Activated T-cell treated with anti-CD3 and anti-CD28 coated beads for 24 hours (primary cell): ENCODE measurements around the gene CLEC2L.
"Not testable (repeated sequence)": the region's sequence is repeated elsewhere in the genome, so short reads cannot be mapped to it uniquely, and the experiment has no call there.

Source experiments
- DNase-seq: peaks from one replicate; pipeline ENCODE4 v3.0.0-alpha.2; 2020; ENCODE audit warnings: low read depth

The CLEC2L gene

DNA sequence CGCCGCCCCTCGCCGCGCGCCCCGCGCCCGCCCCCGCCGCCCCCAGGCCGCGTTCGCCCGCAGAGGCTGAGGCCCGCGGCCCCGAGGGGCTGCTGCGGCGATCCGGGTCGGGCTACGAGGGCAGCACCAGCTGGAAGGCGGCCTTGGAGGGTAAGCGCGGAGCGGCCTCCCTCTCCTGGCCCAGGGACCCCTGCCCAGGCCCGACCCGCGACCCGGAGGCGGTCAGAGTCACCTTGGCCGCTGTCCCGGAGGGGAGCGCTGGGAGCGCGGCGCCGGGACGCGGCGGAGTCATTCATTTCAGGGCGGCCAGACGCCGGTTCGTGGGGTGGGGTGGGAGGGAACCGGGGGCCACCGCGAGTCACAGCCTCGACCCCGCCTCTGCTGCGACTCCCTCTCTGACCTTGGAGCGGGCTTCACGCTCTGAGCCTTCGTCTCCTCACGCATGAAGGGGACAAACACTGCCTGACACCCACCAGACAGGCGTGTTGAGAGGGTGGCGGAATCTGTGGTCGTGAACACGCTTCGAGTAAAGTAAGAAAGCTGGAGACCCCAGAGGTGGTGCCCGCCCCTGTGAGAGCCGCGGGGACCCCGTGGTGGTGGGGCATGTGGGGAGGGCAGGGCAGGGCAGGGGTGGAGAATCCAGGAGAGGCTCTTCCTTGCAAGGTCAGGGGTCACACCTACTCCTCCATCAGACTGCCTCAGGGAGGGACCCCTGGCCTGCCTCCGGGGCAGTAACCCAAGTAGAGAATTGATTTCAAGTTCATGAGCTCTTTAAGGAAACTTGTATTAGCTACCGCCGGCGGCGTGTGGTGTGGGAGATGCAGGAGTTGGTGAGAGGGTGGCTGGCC is 707 bp downstream of the CLEC2L start:
- no peak for DNase-seq

DNA sequence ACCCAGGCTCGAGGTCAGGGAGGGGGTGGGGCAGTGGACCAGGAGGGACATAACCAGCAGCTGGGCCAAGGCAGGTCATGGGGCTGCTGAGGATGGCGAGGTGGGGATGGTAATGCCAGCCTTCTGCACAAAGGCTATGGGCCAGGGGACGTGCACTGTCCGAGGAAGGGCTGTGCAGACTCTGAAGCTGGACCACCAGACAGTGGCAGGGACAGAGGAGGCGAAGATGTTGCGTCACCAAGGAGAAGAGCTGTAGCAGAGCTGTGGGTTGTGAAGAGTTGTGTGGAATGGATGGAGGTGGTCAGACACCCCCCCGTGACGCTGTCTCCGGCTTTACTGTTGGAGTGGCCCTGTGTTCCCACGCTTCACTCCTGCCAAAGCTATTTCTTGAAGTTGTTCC is 1.8 kb downstream of the CLEC2L start:
- no peak for DNase-seq

DNA sequence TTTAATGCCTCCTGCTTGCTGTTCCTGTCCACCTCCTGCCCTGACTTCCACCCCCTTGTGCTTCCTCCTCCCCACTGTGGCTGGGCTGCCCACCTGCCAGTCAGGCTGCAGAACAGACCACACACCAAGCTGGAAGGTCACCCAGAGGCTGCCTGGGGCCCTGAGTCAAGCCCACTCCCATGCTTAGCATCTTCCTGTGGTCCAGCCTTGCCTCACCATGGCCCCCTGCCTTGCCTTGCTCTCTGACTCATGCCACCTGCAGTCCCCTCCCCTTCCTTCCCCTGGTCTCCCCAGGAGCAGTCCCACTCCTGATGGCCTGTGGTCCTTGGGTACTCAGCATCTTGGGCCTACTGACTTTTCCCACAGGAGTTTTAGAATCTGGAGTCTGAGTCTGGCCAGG is 2.3 kb downstream of the CLEC2L start:
- no peak for DNase-seq

DNA sequence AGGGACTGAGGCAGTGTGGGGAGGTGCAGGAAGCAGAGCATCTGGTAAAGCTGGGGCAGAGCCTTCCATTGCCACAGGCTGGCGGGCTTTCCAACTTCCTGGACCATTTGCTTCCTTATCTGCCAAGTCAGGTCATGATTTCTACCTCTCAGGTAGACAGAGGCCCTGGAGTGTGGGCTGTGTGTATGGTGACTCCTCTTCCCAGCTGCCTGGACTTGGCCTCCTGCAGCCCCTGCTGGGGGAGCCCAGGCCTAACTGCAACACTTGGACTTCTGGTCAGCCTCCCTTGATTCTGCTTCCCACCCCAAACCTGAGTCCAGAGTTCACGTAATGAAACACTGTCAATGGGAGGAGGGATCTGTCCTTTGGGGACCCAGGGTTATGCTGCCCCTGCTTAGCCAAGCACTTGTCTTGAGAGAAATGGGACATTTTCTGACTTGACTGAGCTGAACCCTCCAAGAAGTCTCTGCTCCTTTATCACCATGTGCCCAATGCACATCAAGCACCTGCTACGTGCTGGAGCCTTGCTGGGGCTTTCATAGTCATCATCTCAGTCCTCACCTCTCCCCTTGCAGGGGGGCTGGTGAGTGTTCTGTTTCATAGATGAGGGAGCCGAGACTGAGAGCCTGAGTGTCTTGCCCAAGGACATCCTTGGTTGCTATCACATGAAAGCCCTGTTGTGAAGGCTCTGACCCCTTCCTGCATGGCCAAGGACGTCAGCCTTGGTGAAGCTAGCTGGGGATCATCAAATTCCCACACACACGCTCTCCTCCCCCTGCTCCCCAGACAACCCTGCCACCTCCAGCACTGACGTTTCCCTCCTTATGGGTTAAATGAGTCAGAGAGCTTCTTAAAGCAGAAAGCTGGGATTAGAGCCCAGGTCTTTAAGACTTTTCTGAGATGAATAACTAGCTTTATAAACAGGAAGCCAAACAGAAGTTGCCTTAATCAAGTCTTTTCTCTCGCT is 3.4 kb downstream of the CLEC2L start:
- DNase-seq = no peak

DNA sequence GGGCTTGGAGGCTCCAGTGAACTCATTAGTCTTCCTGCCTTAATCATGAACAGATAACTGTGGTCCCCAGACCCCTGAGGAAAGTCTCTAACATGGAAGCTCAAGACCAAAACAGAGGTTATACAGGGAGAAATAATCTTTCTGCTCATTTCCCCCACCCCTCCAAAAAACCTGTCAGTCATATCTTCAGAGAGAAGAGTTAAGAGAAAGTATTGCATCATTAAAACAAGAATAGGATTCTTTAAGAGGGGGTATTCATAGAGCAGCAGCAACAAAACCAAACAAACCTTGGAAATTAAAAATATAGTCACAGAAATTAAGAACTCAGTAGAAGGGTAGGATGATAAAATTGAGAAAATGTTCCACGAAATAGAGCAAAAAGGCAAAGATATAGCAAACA is 7.6 kb downstream of the CLEC2L start:
- no peak for DNase-seq

GRCh38 chr7:139532636-139533155 is 9.2 kb downstream of the CLEC2L start:
- no peak for DNase-seq

GRCh38 chr7:139534096-139534495 is 10.6 kb downstream of the CLEC2L start:
- DNase-seq = no peak

DNA sequence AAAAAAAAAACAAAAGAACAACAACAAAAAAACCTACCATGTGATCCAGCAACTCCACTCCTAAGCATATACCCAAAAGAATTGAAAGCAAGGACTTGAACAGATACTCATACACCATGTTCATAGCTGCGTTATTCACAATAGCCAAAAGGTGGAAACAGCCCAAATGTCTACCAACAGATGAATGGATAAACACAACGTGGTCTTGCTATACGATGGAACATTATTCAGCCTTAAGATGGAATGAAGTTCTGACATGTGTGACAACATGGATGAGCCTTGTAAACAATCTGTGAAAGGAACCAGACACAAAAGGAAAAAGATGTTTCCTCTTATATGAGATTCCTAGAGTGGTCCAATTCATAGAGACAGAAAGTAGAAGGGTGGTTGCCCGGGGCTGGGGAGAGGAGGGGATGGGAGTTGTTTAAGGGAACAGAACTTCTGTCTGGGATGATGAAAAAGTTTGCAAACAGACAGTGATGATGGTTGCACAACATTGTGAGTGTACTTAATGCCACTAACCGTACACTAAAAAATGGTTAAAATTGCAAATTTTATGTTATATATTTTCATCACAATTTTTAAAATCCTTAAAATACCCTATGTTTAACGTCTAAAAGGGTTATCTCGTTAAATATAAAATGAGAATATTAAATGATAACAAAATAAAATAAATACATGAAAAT is 11.6 kb downstream of the CLEC2L start:
- no peak for DNase-seq

DNA sequence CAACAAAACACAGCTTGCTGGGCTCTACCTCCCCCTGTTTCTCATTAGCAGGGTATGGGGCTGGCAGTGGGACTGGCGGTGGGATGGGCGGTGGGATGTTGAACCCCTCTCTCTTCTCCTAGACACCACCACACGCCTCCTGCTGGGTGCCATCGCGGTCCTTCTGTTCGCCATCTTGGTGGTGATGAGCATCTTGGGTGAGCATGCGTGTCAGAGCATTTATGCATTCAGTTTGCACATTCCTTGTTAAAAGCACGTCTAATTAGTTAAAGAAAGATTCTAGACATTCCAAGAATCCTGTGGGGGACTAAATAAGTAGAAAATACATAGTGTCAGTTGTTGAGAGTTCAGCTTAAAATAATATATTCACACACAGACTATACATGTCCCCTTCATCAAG is 12.7 kb downstream of the CLEC2L start:
- DNase-seq = no peak

DNA sequence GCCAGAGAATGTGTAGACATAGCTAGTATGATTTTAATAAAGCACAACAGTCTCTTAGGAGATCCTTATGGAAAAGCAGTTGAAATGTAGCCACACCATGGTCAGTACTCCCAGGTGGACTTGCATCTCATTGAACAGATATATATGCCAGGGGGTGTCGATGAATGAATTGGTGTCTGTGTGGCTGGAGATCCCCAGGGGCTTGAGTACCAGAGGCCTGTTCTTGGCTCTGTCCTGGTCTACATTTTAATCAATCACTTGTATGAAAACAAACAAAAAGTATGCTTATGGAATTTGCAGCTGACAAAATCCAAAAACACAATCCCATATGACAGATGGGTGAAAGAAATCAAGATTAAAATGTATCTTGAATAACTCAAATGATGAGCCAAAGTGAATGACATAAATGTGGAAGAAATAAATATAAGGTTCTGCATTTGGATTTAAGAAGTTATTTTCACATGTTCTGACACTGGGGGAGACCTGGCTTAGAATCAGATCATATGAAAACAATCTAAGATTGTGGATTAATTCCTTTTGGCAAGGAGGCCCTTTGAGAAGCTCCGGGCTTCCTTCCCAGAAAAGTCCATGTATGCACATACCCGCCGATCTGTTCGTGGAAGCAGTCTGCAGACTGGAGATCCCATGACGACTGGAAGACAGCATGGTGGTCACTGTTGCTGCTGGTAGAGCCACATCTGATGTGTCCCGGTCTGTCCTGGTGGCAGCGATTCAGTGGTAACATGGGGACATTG is 15.6 kb downstream of the CLEC2L start:
- DNase-seq = no peak

- DNase-seq = no peak
Measured at GRCh38 chr7:139540203-139540602, 16.7 kb downstream of the CLEC2L start.

DNA sequence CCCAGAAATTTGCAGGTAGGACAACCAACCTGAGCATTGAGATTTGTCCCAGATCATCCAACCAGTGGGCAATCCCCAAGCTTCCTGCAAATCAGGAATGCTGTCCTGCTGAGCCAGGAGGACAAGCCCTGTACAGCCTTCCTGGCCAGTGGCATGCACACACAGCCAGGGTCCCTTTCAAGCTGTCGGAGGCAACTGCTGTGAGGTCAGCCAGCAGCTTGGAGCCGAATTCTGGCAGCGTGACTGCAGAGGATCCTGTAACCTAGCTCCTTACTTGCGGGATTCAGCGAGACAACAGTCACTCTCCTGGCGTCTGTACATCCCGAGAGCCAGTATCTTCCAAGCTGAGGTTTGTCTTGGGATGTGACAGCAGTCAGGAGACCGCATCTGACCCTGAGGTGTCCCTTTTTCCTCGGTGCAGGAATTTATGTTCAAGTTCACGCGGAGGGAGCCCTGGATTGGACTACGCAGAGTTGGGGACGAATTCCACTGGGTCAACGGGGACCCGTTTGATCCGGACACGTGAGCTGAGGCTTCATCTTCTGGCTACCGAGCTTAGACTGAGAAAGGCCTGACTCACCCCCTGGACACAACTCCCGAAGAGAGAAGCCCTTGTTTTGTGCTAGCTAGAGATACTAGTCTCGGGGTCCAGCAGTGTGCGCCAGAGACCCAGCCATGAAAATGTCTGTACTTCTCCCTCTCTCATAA is 18.3 kb downstream of the CLEC2L start:
- no peak for DNase-seq

- no peak for DNase-seq
Measured at GRCh38 chr7:139542308-139543151, 19.0 kb downstream of the CLEC2L start.

DNA sequence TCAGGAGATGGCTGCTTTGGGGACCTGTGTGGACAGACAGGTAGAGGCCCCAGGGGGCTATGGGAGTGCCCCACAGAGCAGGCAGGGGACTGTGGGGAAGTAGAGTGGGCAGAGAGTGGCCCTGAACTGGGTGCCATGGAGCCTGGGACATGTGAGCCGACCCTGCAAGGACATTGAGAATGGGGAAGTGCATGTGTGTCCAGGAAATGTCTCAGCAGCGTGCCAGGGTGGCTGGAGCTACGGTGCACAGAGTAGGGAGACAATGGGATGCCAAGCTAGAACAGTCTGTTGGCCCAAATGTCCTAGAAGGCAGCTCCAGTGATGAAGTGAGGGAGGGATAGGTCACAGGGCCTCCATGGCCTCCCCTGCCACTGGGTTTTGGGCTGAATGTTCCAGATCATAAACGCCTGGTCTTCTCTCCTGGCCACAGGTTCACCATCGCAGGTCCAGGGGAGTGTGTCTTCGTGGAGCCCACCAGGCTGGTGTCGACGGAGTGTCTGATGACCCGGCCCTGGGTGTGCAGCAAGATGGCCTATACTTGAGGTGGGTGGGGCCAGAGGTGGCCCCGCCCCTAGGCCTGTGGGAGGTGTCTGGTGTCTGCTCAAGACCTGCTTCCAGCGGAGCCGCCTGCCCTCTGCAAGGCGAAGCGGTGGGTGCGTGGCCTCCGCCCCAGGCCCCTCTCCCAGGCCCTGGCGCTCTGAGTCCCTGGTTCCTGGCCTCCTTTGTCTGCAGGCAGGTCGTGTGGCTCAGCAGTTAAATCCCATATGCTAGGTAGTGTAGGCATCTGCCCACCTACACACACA is 20.5 kb downstream of the CLEC2L start:
- DNase-seq = no peak

GRCh38 chr7:139544645-139545044 is 21.2 kb downstream of the CLEC2L start:
- no peak for DNase-seq

- no peak for DNase-seq
Measured at GRCh38 chr7:139548302-139549028, 25.0 kb downstream of the CLEC2L start.

DNA sequence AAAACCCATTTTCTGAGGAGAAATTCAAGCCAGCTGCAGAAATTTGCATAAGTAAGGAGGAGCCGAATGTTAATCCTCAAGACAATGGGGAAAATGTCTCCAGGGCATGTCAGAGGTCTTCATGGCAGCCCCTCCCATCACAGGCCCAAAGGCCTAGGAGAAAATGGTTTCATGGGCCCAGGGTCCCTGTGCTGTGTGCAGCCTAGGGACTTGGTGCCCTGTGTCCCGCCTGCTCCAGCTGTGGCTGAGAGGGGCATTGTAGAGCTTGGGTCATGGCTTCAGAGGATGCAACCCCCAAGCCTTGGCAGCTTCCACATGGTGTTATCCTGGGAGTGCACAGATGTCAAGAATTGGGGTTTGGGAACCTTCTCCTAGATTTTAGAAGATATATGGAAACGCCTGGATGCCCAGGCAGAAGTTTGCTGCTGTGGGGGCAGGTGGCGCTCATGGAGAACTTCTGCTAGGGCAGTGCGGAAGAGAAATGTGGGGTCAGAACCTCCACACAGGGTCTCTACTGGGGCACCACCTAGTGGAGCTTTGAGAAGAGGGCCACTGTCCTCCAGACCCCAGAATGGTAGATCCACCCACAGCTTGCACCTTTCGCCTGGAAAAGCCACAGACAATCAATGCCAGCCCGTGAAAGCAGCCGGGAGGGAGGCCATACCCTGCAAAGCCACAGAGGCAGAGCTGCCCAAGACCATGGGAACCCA is 30.7 kb downstream of the CLEC2L start:
- not testable (repeated sequence) for DNase-seq
